ENCODE data around the gene HCN4. TPM values are rescaled to one million over a fixed set of nuclear protein-coding genes. Genes with fewer than 3 reads are reported as not detected.
"Not testable (repeated sequence)": the region's sequence is repeated elsewhere in the genome, so short reads cannot be mapped to it uniquely, and the experiment has no call there.

The HCN4 gene
- total RNA-seq (2022) (0.07 TPM in 2 replicates), Bru-seq, nascent RNA (percentile 8 among the genes with signal in this experiment), BruChase-seq, experiment 1, labeled RNA remaining after a 6-hour chase (percentile 4 among the genes with signal in this experiment), BruChase-seq, experiment 2, labeled RNA remaining after a 2-hour chase (percentile 4 among the genes with signal in this experiment)
- long read RNA-seq: 0 reads

DNA sequence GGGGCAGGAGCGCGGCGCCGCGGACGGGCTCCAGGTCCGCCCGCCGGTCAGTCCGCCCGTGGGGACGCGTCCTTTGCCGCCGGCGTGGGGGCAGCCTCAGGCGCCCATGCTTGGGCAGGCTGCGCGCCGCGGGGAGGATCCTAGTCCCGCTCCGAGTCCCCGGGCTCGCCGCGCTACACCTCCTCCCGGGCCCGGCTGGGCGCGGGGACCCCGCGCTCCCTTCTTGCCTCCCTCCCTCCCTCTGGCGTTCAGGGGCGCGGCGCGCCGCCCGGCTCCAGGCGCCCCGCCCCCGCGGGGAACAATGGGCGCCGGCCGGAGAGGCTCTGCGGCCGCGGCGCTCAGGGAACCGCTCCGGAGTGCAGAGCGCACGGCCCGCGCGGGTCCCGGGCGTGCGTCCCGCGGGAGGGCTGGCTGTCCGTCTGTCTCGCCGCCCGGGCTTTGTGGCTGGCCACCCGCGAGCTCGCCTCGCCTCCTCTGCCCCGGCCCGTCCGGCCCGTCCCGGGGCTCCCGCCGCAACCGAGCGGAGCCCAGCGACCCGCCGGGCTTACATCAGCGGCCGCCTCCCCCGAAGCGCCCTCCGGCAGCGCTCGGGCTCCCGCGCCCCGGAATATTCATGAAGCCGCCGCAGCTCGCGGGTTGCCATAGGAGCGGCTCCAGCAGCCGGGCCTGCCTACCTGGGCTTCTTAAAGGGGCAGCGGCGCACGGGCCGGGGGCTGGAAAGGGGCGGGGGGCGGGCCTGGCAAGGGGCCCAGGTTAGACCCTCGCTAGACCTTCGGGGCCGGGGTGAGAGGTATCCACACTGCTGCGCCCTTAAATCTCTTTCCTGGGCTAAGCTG is at the start of gene HCN4:
Gene HCN4, minus strand, starts transcription at position 658 of the 836 bp plus-strand sequence. CDS start 688 bp downstream, outside the sequence.
- no TSS peak for BruUV-seq (replicated peaks)
- H3K4me3 Mint-ChIP-seq (ENCODE audit: low read depth, unreplicated experiment): peak within 1 kb of the TSS; percentile 47
- H3K27ac Mint-ChIP-seq (ENCODE audit: unreplicated experiment): no peak within 1 kb of the TSS
- no peaks in the 10 kb centered on the region for H3K9me3 Mint-ChIP-seq (ENCODE audit: low read depth, unreplicated experiment)
- peak; percentile 32 for DNase-seq
- peaks cover 86% of the 10 kb centered on the region for H3K27me3 Mint-ChIP-seq (ENCODE audit: unreplicated experiment)
- H3K36me3 Mint-ChIP-seq (ENCODE audit: insufficient read depth, unreplicated experiment): peaks cover 4% of the 10 kb centered on the region
- H3K4me1 Mint-ChIP-seq (ENCODE audit: low read depth, unreplicated experiment): no peaks in the 10 kb centered on the region
- intact Hi-C loops (cut with micrococcal nuclease; ENCODE audit: unreplicated experiment): no loop called here
- CTCF ChIA-PET: interaction anchor here (0.6 kb wide), 1 partner anchor 526 kb away, joined by 6 read pairs; no protein-coding TSS in a partner anchor
- TF ChIP-seq, protein P1, sequence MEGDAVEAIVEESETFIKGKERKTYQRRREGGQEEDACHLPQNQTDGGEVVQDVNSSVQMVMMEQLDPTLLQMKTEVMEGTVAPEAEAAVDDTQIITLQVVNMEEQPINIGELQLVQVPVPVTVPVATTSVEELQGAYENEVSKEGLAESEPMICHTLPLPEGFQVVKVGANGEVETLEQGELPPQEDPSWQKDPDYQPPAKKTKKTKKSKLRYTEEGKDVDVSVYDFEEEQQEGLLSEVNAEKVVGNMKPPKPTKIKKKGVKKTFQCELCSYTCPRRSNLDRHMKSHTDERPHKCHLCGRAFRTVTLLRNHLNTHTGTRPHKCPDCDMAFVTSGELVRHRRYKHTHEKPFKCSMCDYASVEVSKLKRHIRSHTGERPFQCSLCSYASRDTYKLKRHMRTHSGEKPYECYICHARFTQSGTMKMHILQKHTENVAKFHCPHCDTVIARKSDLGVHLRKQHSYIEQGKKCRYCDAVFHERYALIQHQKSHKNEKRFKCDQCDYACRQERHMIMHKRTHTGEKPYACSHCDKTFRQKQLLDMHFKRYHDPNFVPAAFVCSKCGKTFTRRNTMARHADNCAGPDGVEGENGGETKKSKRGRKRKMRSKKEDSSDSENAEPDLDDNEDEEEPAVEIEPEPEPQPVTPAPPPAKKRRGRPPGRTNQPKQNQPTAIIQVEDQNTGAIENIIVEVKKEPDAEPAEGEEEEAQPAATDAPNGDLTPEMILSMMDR (IDR thresholded peaks at IDR 0.05; ENCODE audit: unreplicated experiment): no peak

DNA sequence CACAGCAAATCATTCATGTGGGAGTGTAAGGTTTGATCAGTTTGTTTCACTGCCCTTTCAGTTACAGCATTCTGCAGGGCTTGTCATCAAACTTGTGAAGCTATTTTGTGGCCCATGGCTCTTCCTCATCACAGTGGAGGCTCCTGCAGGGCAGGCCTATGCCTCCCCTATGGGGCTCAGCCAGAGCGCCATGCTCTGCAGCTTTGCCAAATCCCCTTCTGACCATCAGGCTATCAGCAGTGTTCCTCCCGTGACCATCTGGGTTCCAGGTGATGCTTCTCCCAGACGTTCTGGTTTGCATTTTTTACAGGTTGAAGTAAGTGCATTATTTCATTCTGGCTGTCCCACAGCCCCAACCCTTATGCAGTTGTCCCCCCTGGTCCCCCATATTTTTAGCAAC is 46.1 kb upstream of the HCN4 start:
- Mint-ChIP-seq H3K36me3 (ENCODE audit: insufficient read depth, unreplicated experiment) (no peaks in the 10 kb centered on the region), H3K27ac (ENCODE audit: unreplicated experiment) (no peak overlapping the region), H3K4me1 (ENCODE audit: low read depth, unreplicated experiment) (no peaks in the 10 kb centered on the region), H3K27me3 (ENCODE audit: unreplicated experiment) (peaks cover 50% of the 10 kb centered on the region), H3K9me3 (ENCODE audit: low read depth, unreplicated experiment) (no peaks in the 10 kb centered on the region), H3K4me3 (ENCODE audit: low read depth, unreplicated experiment) (no peak overlapping the region)
- TF ChIP-seq, protein P1 (IDR thresholded peaks at IDR 0.05; ENCODE audit: unreplicated experiment): no peak
- DNase-seq: no peak
- BruUV-seq (replicated peaks): no TSS peak
- CTCF ChIA-PET: no interaction called here
- intact Hi-C loops (cut with micrococcal nuclease; ENCODE audit: unreplicated experiment): no loop called here

DNA sequence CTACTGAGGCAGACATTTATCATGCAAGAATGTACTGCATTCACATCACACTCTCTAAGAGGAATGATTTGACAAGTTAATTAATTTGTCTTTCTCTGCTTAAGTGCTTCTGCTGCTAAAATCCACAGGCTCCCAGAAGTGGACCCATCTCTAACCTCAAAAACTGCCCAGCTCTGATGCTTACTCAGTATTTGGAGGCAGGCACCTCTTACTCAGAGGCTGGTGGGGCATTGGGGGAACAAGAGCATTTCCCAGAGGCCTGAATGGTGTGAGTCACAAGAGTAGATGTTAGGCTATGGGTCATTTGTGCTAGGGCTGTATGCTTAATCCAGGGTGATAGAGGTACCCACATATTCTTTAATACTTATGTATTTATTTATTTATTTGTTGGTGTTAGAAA is 34.4 kb upstream of the HCN4 start:
- Mint-ChIP-seq H3K27ac (ENCODE audit: unreplicated experiment) (no peak overlapping the region), H3K9me3 (ENCODE audit: low read depth, unreplicated experiment) (no peaks in the 10 kb centered on the region), H3K4me3 (ENCODE audit: low read depth, unreplicated experiment) (no peak overlapping the region), H3K27me3 (ENCODE audit: unreplicated experiment) (peaks cover 41% of the 10 kb centered on the region), H3K36me3 (ENCODE audit: insufficient read depth, unreplicated experiment) (no peaks in the 10 kb centered on the region), H3K4me1 (ENCODE audit: low read depth, unreplicated experiment) (no peaks in the 10 kb centered on the region)
- no TSS peak for BruUV-seq (replicated peaks)
- TF ChIP-seq, protein P1 (IDR thresholded peaks at IDR 0.05; ENCODE audit: unreplicated experiment): no peak
- CTCF ChIA-PET: no interaction called here
- no peak for DNase-seq
- intact Hi-C loops (cut with micrococcal nuclease; ENCODE audit: unreplicated experiment): no loop called here

DNA sequence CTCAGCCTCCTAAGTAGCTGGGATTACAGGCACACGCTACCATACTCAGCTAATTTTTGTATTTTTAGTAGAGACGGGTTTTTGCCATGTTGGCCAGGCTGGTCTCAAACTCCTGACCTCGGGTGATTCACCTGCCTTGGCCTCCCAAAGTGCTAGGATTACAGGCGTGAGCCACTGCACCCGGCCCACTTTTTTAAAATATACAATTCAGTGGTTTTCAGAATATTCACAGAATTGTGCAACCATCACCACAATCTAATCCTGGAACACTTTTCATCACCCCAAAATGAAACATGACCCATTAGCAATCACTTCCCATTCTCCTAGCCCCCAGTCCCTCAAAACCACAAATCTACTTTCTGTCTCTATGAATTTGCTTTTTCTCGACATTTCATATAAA is 31.5 kb upstream of the HCN4 start:
- H3K36me3 Mint-ChIP-seq (ENCODE audit: insufficient read depth, unreplicated experiment); DNase-seq; H3K27ac Mint-ChIP-seq (ENCODE audit: unreplicated experiment); H3K4me3 Mint-ChIP-seq (ENCODE audit: low read depth, unreplicated experiment); H3K9me3 Mint-ChIP-seq (ENCODE audit: low read depth, unreplicated experiment); BruUV-seq (replicated peaks); H3K4me1 Mint-ChIP-seq (ENCODE audit: low read depth, unreplicated experiment); intact Hi-C loops (cut with micrococcal nuclease; ENCODE audit: unreplicated experiment): not testable (repeated sequence)
- CTCF ChIA-PET: interaction anchor here (0.7 kb wide), 1 partner anchor 15 kb away, joined by 3 read pairs; no protein-coding TSS in a partner anchor
- peaks cover 34% of the 10 kb centered on the region for H3K27me3 Mint-ChIP-seq (ENCODE audit: unreplicated experiment)

Measured in Calu3 (cell line).